HG02943 (cell line): Measurements from ENCODE around the gene CYFIP2.

ENCODE experiments used
- ATAC-seq: cut with Tn5 transposase; IDR thresholded peaks from one replicate; pipeline ENCODE4 v1.9.1; 2021; ENCODE audit warnings: mild to moderate bottlenecking, low read depth, moderate library complexity; ENCODE audit not compliant: unreplicated experiment

CYFIP2 gene

GRCh38 chr5:157312492-157312891, 46.6 kb downstream of the CYFIP2 start:
- ATAC-seq = peak; percentile 70

GRCh38 chr5:157322581-157322980, 56.7 kb downstream of the CYFIP2 start:
- no peak for ATAC-seq

- no peak for ATAC-seq
These were observed 57.3 kb downstream of the CYFIP2 start for GRCh38 chr5:157323107-157323706.

- no peak for ATAC-seq
These were observed 58.3 kb downstream of the CYFIP2 start for GRCh38 chr5:157324237-157324636.

GRCh38 chr5:157326440-157327005, 60.6 kb downstream of the CYFIP2 start:
- no peak for ATAC-seq

GRCh38 chr5:157327771-157328170, 61.8 kb downstream of the CYFIP2 start:
- ATAC-seq = no peak

GRCh38 chr5:157328277-157328912, 62.5 kb downstream of the CYFIP2 start:
- no peak for ATAC-seq

- ATAC-seq = no peak
These were observed 65.9 kb downstream of the CYFIP2 start for GRCh38 chr5:157331807-157332206.

- ATAC-seq = no peak
These were observed 69.9 kb downstream of the CYFIP2 start for GRCh38 chr5:157335534-157336422.

- ATAC-seq = no peak
These were observed 70.5 kb downstream of the CYFIP2 start for GRCh38 chr5:157336423-157336744.

- no peak for ATAC-seq
These were observed 73.5 kb downstream of the CYFIP2 start for GRCh38 chr5:157339409-157339808.

GRCh38 chr5:157342822-157343402, 77.0 kb downstream of the CYFIP2 start:
- no peak for ATAC-seq

GRCh38 chr5:157343842-157344790, 78.2 kb downstream of the CYFIP2 start:
- no peak for ATAC-seq

- ATAC-seq = no peak
These were observed 79.1 kb downstream of the CYFIP2 start for GRCh38 chr5:157345067-157345466.

- no peak for ATAC-seq
These were observed 79.6 kb downstream of the CYFIP2 start for GRCh38 chr5:157345485-157345884.

- no peak for ATAC-seq
These were observed 81.6 kb downstream of the CYFIP2 start for GRCh38 chr5:157347301-157348048.

- ATAC-seq = no peak
These were observed 82.1 kb downstream of the CYFIP2 start for GRCh38 chr5:157348049-157348400.

- ATAC-seq = no peak
These were observed 85.2 kb downstream of the CYFIP2 start for GRCh38 chr5:157350939-157351801.

- ATAC-seq = no peak
These were observed 85.8 kb downstream of the CYFIP2 start for GRCh38 chr5:157351802-157352092.
